GM21717 (cell line): ENCODE measurements around the gene ADH7.
"Not testable (repeated sequence)": the region's sequence is repeated elsewhere in the genome, so short reads cannot be mapped to it uniquely, and the experiment has no call there.

ENCODE experiments used
- ATAC-seq: cut with Tn5 transposase; IDR thresholded peaks from one replicate; pipeline ENCODE4 v1.9.1; 2021; ENCODE audit warnings: mild to moderate bottlenecking, moderate library complexity; ENCODE audit not compliant: unreplicated experiment

The ADH7 gene

DNA sequence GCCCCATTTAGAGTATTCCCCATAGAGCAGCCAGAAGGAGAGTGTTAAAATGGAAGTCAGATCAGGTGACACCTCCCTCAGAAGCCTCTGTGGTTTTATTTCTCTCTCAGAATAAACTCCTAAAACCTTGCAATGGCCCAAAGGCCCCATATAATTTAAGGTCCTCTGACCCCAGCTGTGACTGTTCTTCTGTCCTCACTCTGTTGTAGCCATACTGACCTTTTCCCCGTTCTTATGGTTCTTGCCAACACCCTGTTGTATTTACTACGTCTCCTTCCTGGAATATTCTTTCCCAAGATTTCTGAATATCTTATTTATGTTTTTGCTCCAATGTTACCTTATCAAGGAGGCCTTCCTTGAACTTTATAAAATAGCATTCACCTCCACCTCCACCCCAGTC is 18.0 kb downstream of the ADH7 start:
- ATAC-seq = no peak

- ATAC-seq = not testable (repeated sequence)
Observed at GRCh38 chr4:99415762-99416161, 19.4 kb downstream of the ADH7 start.

GRCh38 chr4:99414902-99415301 is 20.2 kb downstream of the ADH7 start:
- not testable (repeated sequence) for ATAC-seq

- ATAC-seq = no peak
Observed at GRCh38 chr4:99414401-99414800, 20.7 kb downstream of the ADH7 start.

GRCh38 chr4:99413140-99413539 is 22.0 kb downstream of the ADH7 start:
- no peak for ATAC-seq

GRCh38 chr4:99411041-99411440 is 24.1 kb downstream of the ADH7 start:
- ATAC-seq = no peak

GRCh38 chr4:99410075-99410474 is 25.1 kb downstream of the ADH7 start:
- no peak for ATAC-seq

DNA sequence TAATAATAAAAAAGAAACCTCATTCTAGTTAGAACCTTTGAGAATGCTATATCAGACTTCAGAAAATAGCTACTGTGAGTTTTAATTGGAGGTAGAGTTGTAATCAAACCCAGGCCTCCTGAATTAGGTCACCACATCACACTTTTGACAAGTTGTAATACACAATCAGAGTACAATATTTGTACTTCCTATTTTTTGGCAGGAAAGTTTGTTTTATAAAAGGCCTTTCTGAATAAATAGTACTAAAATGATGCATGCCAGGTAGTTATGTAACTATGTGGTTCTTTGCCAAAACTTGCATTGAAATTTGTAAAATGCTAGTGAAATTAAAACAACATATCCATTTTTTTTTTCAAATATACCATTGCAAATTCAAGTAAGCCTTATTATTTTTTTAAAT is 26.8 kb downstream of the ADH7 start:
- ATAC-seq = no peak

- no peak for ATAC-seq
Observed at GRCh38 chr4:99405433-99406115, 29.6 kb downstream of the ADH7 start.

DNA sequence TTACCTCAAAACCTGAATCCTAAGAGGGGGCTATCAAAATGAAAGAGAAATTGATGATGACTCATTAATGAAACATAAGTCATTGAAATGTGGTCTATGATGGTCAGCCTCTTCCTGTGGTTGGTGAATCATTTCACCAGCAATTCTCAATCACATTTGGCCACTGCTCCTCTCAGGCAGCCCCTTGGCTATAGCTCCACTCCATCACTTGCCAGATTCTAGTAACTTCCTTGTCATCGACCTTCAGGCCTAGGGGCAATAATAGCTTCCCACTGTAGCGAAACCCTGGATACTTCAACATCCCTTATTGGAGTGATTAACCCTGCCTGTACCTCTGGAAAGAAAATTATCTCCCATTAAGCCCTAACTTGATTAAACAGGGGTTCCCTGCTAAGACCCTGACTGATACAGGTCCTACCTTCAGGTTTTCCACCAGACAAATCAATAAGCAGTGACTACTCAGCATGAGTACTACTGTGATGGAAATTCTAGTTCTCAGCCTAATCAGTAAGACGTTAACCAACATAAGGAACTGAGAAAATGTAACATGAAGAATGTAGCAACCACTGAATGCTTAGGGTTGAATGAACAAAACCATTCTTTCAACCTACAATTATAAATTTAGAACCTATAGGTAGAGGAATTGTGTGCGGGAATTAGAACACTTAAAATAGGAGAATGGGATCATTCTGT is 30.4 kb downstream of the ADH7 start:
- peak; percentile 88 for ATAC-seq

DNA sequence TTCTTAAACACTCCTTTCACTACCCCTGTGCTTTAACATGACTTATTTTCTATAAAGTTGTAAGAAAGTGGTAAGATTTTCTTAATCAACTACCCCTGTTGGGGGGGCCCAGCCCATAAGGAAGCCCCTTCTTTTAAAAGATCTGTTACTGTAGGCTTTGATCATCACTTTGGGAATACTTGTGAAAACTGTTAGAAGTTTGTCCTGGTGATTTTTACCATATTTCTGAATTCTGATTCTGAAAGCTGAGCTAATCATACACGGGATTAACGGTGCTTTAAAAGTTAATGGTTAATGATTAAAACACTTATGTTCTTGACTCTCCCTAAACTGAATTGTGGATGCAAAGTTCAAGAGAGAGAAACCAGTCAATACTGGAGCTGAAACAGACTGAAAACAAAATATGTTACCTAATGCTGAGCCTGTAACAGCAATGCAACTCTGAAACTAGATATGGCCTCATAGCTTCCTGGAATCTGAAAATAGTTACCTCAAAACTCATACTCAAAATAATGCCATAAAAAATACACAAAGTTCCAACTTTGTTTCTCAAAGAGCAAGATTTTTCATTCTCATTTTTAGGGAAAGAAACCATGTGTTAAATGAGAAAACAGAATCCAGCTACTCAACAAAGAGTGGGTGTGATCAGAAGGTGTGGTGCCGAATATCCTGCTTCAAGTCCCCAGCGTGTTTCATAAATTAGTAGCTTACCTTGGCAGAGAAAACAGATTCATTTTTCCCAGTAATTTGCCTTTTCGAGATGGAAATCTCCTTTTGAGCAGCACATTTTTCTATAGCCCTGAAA is 31.6 kb downstream of the ADH7 start:
- ATAC-seq = peak; percentile 73

GRCh38 chr4:99402765-99403164 is 32.4 kb downstream of the ADH7 start:
- no peak for ATAC-seq

GRCh38 chr4:99400831-99401230 is 34.3 kb downstream of the ADH7 start:
- no peak for ATAC-seq

DNA sequence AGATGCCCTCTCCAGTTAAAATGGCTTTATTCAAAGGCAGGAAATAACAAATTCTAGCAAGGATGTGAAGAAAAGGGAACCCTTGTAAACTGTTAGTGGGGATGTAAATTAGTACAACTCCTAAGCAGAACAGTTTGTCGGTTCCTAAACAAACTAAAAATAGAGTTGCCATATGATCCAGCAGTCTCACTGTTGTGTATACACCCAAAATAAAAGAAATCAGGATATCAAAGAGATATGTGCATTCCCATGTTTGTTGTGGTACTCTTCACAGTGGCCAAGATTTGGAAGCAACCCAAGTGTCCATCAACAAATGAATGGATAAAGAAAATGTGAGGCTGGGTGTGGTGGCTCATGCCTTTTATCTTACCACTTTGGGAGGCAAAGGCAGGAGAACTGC is 36.1 kb downstream of the ADH7 start:
- ATAC-seq = no peak

- no peak for ATAC-seq
Observed at GRCh38 chr4:99395595-99396364, 39.4 kb downstream of the ADH7 start.

DNA sequence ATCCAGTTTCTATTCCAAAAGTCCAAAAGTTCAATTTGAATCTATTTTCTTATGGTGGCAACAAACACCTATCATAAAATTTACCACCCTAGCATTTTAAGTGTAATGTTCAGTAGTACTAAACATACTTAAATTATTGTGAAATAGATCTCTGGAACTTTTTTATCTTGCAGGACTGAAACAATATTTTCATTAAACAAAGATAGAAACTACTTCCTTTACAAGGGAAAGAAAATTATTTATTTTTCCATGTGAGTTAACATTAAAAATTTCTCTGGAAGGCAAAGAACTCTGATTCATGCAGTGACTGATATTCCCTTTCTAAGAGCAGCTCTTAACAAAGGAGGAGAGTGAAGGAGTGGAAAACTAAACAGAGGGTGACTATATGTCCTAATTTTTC is 40.2 kb downstream of the ADH7 start:
- ATAC-seq = no peak

DNA sequence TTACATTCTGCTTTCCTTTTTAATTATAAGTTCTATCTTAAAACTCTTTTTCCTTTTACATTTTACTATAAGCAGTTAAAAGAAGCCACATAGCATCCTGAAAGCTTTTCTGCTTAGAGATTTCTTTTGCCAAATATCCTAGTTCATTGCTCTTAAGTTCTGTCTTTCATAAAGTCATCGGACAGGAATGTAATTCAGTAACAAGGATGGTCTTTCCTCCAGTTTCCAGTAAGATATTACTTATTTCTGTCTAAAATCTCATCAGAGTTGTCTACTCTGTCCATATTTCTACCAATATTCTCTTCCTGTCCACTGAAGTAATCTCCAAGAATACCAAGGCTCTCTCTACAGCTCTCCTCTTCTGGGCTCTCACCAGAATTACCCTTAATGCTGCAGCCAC is 45.1 kb downstream of the ADH7 start:
- ATAC-seq = no peak

DNA sequence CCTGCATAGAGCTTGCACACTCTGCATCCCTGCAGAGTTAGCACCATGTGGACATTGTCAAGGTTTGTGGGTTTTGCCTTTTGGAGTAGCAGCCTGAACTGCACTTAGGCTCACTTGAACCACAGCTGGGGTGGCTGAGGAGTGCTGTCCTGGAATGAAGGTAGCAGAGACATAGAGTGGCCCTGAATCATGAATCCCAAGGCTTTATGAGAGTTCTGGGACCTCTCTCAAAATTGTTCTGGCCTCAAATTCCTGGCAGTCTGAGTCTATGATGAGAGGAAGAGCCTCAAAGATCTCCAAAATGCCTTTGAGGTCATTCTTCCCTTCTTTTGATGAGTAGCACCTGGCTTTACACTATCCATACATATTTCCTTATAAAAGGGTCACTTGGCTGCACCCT is 45.5 kb downstream of the ADH7 start:
- no peak for ATAC-seq

DNA sequence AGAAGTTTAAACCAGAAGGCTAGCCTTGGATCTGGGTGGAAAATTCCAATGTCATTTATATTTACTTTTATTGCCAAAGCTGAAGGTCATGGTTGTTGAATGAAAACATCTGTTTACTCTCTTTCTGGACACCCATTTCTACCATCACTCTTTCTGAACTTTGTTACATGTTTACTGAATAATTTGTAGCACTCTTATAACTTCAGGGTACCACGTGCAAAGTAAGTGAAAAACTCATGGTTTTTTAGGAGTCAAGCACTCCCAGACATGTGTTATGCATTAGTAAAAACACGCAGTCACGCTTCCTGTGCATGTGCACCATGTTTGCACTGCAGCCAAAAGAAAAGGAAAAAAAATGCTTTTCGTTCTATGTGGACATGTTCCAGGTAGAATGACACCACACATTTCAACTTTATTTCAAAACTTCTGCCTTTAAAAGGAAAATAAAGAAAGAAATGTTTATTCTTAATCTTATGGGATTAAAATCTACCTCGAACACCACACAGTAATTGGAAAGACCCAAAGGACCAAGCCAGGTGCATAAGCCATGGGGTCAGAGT is 51.2 kb downstream of the ADH7 start:
- no peak for ATAC-seq

GRCh38 chr4:99383399-99383798 is 51.7 kb downstream of the ADH7 start:
- ATAC-seq = no peak
